NCI-H1048 (cell line): ENCODE data around the gene IGF2BP2.

Experiments used
- DNase-seq: peaks from one replicate; lab custom pipeline; 2025; lab: John Stamatoyannopoulos, UW

Gene IGF2BP2

GRCh38 chr3:185733980-185734724, 90.7 kb downstream of the IGF2BP2 start:
- peak; percentile 8 for DNase-seq

- DNase-seq = no peak
Observed at GRCh38 chr3:185732782-185733181, 92.1 kb downstream of the IGF2BP2 start.

- no peak for DNase-seq
Observed at GRCh38 chr3:185730550-185730949, 94.3 kb downstream of the IGF2BP2 start.

- no peak for DNase-seq
Observed at GRCh38 chr3:185729337-185730055, 95.3 kb downstream of the IGF2BP2 start.

- no peak for DNase-seq
Observed at GRCh38 chr3:185728630-185729336, 96.1 kb downstream of the IGF2BP2 start.

GRCh38 chr3:185727873-185728272, 97.0 kb downstream of the IGF2BP2 start:
- DNase-seq = no peak

GRCh38 chr3:185726254-185726967, 98.4 kb downstream of the IGF2BP2 start:
- no peak for DNase-seq

- no peak for DNase-seq
Observed at GRCh38 chr3:185724761-185725160, 100.1 kb downstream of the IGF2BP2 start.

GRCh38 chr3:185724251-185724650, 100.6 kb downstream of the IGF2BP2 start:
- no peak for DNase-seq

- no peak for DNase-seq
Observed at GRCh38 chr3:185722881-185723280, 102.0 kb downstream of the IGF2BP2 start.

- no peak for DNase-seq
Observed at GRCh38 chr3:185721970-185722369, 102.9 kb downstream of the IGF2BP2 start.

- no peak for DNase-seq
Observed at GRCh38 chr3:185720326-185720725, 104.5 kb downstream of the IGF2BP2 start.

- DNase-seq = no peak
Observed at GRCh38 chr3:185718736-185719593, 105.9 kb downstream of the IGF2BP2 start.

GRCh38 chr3:185717627-185718402, 107.0 kb downstream of the IGF2BP2 start:
- DNase-seq = no peak

- DNase-seq = no peak
Observed at GRCh38 chr3:185717121-185717520, 107.7 kb downstream of the IGF2BP2 start.

- DNase-seq = no peak
Observed at GRCh38 chr3:185716436-185717108, 108.3 kb downstream of the IGF2BP2 start.

- DNase-seq = no peak
Observed at GRCh38 chr3:185715091-185715490, 109.8 kb downstream of the IGF2BP2 start.

GRCh38 chr3:185714085-185714484, 110.8 kb downstream of the IGF2BP2 start:
- no peak for DNase-seq

GRCh38 chr3:185713015-185713414, 111.8 kb downstream of the IGF2BP2 start:
- DNase-seq = no peak

- DNase-seq = no peak
Observed at GRCh38 chr3:185712337-185712736, 112.5 kb downstream of the IGF2BP2 start.
